ENCODE measurements around the gene SRXN1. TPM values are rescaled to one million over a fixed set of nuclear protein-coding genes. Genes with fewer than 3 reads are reported as not detected.

The SRXN1 gene
- total and polyA plus RNA-seq, 9 of the 15 experiments (the other 6 are each of a cell fraction or from before 2014, with no cell fraction given): 6.8 to 36.4 (median 21.6) TPM

- 41% methylated on average over 12 of the region's 13 CpGs for WGBS (ENCODE audit: insufficient coverage, low coverage, missing lambda C conversion rate)
- in situ Hi-C loops (cut with MboI) (no loop called here), intact Hi-C loops (cut with micrococcal nuclease) (no loop called here)
- CTCF ChIA-PET (ENCODE audit: low intra/inter-chr PET ratio): no interaction called here
- Histone ChIP-seq H3K9ac (ENCODE audit: insufficient read depth in 1 of 2, low read depth in 2 of 2, low read length in 2 of 2) (no peak overlapping the region), H3K36me3 (ENCODE audit: control insufficient read depth, insufficient read depth, low read length) (no peaks in the 10 kb centered on the region), H3K4me1 (replicated peaks in 1 of 2; ENCODE audit: control insufficient read depth in 2 of 2, insufficient read depth in 2 of 2, low read length in 2 of 2) (peaks cover 0 to 20% of the 10 kb centered on the region in 2 experiments; a peak in 2 of 5 replicates), H3K4me3 (no peak overlapping the region), H3K4me2 (ENCODE audit: insufficient read depth, low read length) (no peak overlapping the region), H2AFZ (ENCODE audit: low read depth, low read length) (no peak overlapping the region), H3K27me3 (ENCODE audit: control insufficient read depth in 2 of 2, insufficient read depth in 2 of 2, low read length in 2 of 2) (no peaks in the 10 kb centered on the region), H3K27ac (ENCODE audit: extremely low read depth, low read depth, low read length) (no peak overlapping the region), H3K9me3 (replicated peaks; ENCODE audit: control insufficient read depth, insufficient read depth, low read depth, low read length) (no peaks in the 10 kb centered on the region), H3K9me1 (ENCODE audit: control insufficient read depth, insufficient read depth, low read length) (no peaks in the 10 kb centered on the region), H3K79me2 (ENCODE audit: control insufficient read depth, insufficient read depth, low read length) (no peaks in the 10 kb centered on the region), H4K20me1 (replicated peaks; ENCODE audit: control insufficient read depth, insufficient read depth, low read length) (no peaks in the 10 kb centered on the region)
- BruUV-seq (replicated peaks): no TSS peak
- ATAC-seq (no peak), DNase-seq (ENCODE audit: extremely low read depth in 1 of 4, low spot score in 3 of 4) (no peak), FAIRE-seq (no peak)
- POLR2A ChIA-PET: no interaction called here
- TF ChIP-seq ZNF347 (CRISPR knock-in tag; IDR thresholded peaks at IDR 0.05; ENCODE audit: low read depth) (no peak), TFAP4 (CRISPR knock-in tag; IDR thresholded peaks at IDR 0.05; ENCODE audit: borderline replicate concordance) (peak; percentile 50; the same call in 1 of the 2 replicates), ZFP36 (IDR thresholded peaks at IDR 0.05; ENCODE audit: low read depth, low read length, partially characterized antibody) (peak; percentile 66), EZH2 (IDR thresholded peaks at IDR 0.05; ENCODE audit: borderline replicate concordance, low read depth, low read length) (no peak), HOXB6 (CRISPR knock-in tag; IDR thresholded peaks at IDR 0.05; ENCODE audit: borderline replicate concordance) (no peak), ZKSCAN1 (IDR thresholded peaks at IDR 0.05; ENCODE audit: low read depth, low read length) (peak; percentile 95)
These were observed 54.7 kb downstream of the SRXN1 start for GRCh38 chr20:598133-598850.

Measured in K562 (cell line).